IPS-20b (cell line): ENCODE measurements around the gene TMEM219.

Source experiments
- H3K27ac ChIP-seq: one replicate; pipeline ENCODE4 v1.5.1; 2013; ENCODE audit warnings: low read length
- H3K27me3 ChIP-seq: 2 replicates; pipeline ENCODE4 v1.6.1; 2013; ENCODE audit warnings: mild to moderate bottlenecking, low read length, inconsistent platforms; ENCODE audit not compliant: insufficient read depth
- H3K36me3 ChIP-seq: 2 replicates; pipeline ENCODE4 v1.6.1; 2013; ENCODE audit warnings: low read depth, mild to moderate bottlenecking, inconsistent platforms, low read length, moderate library complexity; ENCODE audit not compliant: insufficient read depth
- H3K4me1 ChIP-seq: 2 replicates; pipeline ENCODE4 v1.6.1; 2013; ENCODE audit warnings: mild to moderate bottlenecking, control low read depth, inconsistent platforms, low read length, moderate library complexity; ENCODE audit not compliant: insufficient read depth
- H3K4me3 ChIP-seq: 2 replicates; pipeline ENCODE4 v1.5.1; 2013; ENCODE audit warnings: mild to moderate bottlenecking, low read length, inconsistent platforms
- H3K9ac ChIP-seq: 2 replicates; pipeline ENCODE4 v1.6.1; 2013; ENCODE audit warnings: low read depth, mild to moderate bottlenecking, inconsistent platforms, low read length, moderate library complexity
- H3K9me3 ChIP-seq: 2 replicates; pipeline ENCODE4 v1.6.1; 2013; ENCODE audit warnings: mild to moderate bottlenecking, low read depth, low read length, inconsistent platforms; ENCODE audit not compliant: insufficient read depth

TMEM219 gene, protein sequence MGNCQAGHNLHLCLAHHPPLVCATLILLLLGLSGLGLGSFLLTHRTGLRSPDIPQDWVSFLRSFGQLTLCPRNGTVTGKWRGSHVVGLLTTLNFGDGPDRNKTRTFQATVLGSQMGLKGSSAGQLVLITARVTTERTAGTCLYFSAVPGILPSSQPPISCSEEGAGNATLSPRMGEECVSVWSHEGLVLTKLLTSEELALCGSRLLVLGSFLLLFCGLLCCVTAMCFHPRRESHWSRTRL

DNA sequence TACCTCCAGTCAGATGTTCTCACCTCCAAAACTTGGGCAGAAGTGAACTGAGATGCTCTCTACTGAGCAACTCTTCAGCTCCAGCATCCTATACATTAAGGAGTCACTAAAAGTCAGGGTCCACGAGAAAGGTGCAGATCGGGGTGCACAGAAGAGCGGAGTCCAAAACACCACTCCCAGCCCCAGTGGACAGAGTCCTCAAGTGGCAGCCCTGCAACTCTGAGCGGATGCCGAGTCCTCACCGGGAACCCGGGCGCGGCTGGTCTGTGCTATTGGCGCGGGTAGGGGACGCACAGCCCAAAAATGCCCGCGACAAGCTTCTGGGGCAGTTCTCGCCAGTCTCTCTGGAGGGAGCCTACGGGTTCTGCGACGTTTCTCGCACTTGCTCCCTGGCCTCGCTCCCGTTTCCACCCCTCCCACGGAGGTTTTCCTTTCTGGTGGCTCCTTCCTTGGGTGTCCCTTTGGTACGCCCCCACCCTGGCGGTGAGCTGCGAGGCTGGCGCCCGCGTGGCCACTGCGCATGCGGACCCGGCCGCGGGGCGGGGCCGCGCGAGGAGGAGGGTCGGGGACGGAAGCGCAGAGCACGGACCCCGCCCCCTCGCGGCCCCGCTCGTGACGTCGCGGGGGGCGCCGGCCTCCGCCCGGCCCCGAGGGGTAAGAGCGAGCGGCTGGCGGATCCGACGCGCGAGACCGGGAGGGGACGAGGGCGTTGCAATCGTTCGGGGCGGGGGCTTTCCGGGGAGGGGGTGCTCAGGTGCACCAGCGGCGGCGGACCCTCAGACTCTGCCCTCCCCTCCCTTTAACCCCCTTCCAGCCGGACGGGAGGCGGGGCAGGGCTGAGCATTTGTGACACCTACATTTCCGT lies at the start of gene TMEM219:
TMEM219 (plus strand) TSS at position 601 of the 865 bp plus-strand sequence. CDS start 1,065 bp downstream, outside the sequence.
- 0 out of 2 replicates have a peak, but pooled peaks cover 3% of the 10 kb centered on the region for H3K4me1 ChIP-seq

DNA sequence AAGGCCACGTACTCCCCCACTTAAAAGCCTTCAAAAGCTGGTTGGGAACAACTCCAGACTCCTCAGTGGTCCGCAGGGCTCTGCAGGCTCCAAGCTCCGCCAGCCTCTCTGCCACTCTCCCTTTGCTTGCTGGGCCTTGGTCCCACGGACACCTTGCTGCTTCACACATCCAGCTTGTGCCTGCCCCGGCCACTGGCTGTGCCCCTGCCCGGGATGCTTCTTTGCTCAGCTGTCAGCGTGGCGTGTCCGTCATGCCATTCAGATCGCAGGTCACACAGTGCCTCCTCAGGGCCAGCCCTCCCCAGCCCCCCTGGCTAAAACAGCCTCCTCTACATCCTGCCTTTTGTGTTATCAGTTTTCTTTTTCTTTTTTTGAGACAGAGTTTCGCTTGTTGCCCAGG lies 49.8 kb upstream of the TMEM219 start:
- no peak overlapping the region for H3K27ac ChIP-seq
- no peaks in the 10 kb centered on the region for H3K36me3 ChIP-seq

More for the DNA sequence above, at the start of gene TMEM219:
- H3K36me3 ChIP-seq, result no peaks in the 10 kb centered on the region; the same call in 1 of the 2 replicates
- peak within 1 kb of the TSS; percentile 82 for H3K4me3 ChIP-seq
- H3K9ac ChIP-seq, result peak within 1 kb of the TSS; percentile 67; the same call in 1 of the 2 replicates
- no peaks in the 10 kb centered on the region for H3K27me3 ChIP-seq
- H3K9me3 ChIP-seq, result no peaks in the 10 kb centered on the region
- H3K27ac ChIP-seq, result peak within 1 kb of the TSS; percentile 1

DNA sequence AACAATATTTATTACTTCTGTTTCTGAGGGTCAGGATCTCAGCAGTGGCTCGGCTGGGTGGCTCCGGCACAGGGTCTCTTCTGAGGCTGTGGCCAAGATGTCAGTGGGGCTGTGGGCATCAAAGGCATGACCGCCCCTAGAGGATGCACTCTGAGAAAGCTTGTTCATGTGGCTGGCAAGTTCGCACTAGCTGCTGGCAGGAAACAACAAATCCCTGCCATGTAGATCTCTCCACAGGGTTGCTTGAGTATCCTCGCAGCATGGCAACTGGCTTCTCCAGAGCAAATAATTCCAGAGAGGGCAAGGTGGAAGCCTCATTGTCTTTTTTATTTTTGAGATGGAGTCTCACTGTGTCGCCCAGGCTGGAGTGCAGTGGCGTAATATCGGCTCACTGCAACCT lies 48.4 kb upstream of the TMEM219 start:
- Histone ChIP-seq H3K27ac (no peak overlapping the region), H3K4me3 (no peak overlapping the region), H3K4me1 (no peaks in the 10 kb centered on the region), H3K9ac (no peak overlapping the region), H3K27me3 (no peaks in the 10 kb centered on the region), H3K36me3 (peaks cover 5% of the 10 kb centered on the region; the same call in 1 of the 2 replicates), H3K9me3 (no peaks in the 10 kb centered on the region)

More for the DNA sequence above, 49.8 kb upstream of the TMEM219 start:
- H3K4me3 ChIP-seq, result no peak overlapping the region
- H3K9ac ChIP-seq, result no peak overlapping the region
- no peaks in the 10 kb centered on the region for H3K4me1 ChIP-seq
- H3K27me3 ChIP-seq, result no peaks in the 10 kb centered on the region
- no peaks in the 10 kb centered on the region for H3K9me3 ChIP-seq

DNA sequence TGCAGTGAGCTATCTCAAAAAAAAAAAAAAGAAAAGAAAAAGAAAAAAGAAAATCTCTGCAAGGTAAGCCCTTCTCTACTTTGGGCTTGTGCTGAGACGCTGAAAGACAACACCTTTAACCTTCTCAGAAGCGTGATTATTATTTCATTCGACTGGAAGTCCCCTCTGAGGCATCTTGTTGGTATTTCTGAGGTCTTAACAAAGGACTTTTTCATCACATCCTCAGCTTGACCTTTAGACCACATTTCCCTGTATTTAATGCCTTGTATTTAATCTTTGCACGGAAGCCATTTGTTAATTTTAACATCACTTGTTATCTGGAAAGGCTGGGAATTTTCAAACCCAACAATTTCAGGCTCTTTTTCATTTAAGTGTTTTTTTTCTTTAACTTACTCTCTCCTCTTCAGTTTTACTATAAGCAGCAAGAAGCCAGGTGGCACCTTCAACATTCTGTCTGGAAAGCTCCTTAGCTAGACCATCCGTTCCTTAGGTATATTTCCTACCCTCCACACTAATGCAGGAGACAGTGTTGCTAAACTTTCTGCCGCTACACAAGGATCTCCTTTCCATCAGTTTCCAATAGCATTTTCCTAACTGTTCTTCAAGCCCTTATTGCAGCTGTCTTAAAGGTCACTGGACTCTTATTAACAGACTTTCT lies 46.2 kb upstream of the TMEM219 start:
- Histone ChIP-seq H3K4me1 (no peaks in the 10 kb centered on the region), H3K9ac (no peak overlapping the region), H3K9me3 (no peaks in the 10 kb centered on the region), H3K36me3 (peaks cover 22% of the 10 kb centered on the region), H3K4me3 (no peak overlapping the region), H3K27me3 (no peaks in the 10 kb centered on the region), H3K27ac (no peak overlapping the region)

DNA sequence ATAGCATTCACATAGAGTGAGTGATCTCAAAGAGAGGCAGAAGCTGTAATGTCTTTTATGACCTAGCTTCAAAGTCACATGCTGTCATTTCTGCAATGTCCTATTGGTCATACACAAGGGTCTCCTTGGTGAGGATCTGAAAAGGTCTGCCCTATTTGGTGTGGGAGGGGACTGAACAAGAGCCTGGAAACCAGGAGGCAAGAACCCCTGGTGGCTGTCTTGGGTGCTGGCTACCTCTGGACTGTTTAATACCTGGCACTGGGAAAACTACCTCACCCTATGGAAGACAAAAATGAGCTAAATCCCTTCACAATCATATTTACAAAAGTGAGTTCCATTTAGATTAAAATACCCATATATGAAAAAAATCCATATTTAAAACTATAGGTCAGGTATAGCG lies 44.9 kb upstream of the TMEM219 start:
- Histone ChIP-seq H3K27me3 (no peaks in the 10 kb centered on the region), H3K27ac (no peak overlapping the region), H3K9me3 (no peaks in the 10 kb centered on the region), H3K4me3 (no peak overlapping the region), H3K4me1 (no peaks in the 10 kb centered on the region), H3K36me3 (peaks cover 29% of the 10 kb centered on the region), H3K9ac (no peak overlapping the region)

DNA sequence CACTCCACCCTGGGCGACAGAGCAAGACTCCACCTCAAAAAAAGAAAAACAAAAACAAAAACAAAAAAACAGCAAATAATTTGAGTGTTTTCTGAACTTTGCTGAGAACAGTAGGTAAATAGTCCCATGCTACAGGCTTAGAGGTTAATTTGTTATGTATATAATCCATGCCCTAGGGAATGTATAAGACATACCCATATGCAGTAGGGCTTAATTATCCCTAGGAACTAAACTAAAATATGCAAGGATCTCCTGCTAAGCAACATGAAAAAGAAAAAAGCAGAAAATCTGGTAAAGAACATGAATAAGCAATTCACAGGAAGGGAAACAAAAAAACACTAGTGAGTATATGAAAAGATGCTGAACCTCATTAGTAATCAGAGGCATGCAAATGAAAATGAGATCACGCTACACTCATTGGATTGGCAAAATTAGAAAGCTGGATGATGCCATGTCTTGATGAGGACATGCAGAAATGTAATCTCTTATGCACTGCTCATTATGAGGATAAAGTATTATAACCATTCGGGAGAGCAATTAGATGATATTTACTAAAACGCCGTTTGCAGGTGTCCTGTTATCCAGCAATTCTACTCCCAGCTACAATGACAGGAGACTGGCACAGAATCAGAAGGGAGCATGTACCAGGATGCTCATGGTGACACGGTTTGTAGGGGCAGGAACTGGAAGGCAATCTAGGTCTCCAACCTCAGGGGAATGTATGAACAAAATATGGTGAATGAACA lies 41.4 kb upstream of the TMEM219 start:
- Histone ChIP-seq H3K4me3 (no peak overlapping the region), H3K36me3 (peaks cover 41% of the 10 kb centered on the region), H3K9ac (no peak overlapping the region), H3K27ac (no peak overlapping the region), H3K4me1 (no peaks in the 10 kb centered on the region), H3K27me3 (no peaks in the 10 kb centered on the region), H3K9me3 (no peaks in the 10 kb centered on the region)

DNA sequence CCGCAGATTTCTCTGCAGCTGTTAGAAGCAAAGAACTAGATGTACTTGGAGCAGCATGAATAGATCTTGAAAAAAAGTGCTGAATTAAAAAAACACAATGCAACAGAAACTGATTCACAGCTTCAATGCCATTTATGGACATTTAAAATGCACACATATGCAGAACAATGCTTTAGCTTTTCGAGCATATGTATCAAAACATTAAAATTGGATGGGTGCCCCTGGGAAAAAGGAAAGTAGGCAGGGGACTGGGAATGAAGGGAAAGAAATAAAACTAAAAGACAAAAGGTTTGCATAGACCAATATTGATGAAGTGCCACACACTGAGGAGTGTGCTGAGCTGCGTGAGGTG lies 40.9 kb upstream of the TMEM219 start:
- H3K4me1 ChIP-seq, result no peaks in the 10 kb centered on the region
- H3K9ac ChIP-seq, result no peak overlapping the region
- no peaks in the 10 kb centered on the region for H3K27me3 ChIP-seq
- H3K4me3 ChIP-seq, result no peak overlapping the region
- H3K27ac ChIP-seq, result no peak overlapping the region
- H3K9me3 ChIP-seq, result no peaks in the 10 kb centered on the region
- H3K36me3 ChIP-seq, result peaks cover 41% of the 10 kb centered on the region

DNA sequence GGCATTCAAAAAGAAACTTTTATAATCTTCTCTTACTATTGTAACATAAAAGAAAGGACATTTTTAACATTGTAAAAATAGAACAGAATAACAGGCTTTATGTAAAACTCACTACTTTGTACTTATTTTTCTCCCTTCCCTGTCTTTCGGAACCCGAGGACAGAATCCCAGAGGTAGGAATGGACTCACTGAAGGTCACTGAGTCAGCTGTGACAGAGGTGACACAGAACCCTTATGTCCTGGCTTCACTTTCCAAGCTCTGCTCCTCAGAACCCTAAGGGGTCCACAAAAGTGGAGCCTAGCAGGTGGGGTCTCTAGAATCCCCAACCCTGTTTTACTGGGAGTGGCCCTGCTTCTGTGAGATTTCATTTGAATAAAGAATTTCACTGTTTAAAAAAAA lies 39.6 kb upstream of the TMEM219 start:
- H3K4me1 ChIP-seq, result peaks cover 8% of the 10 kb centered on the region
- H3K9me3 ChIP-seq, result no peaks in the 10 kb centered on the region
- H3K9ac ChIP-seq, result no peak overlapping the region
- H3K36me3 ChIP-seq, result peaks cover 41% of the 10 kb centered on the region
- H3K4me3 ChIP-seq, result no peak overlapping the region
- H3K27ac ChIP-seq, result no peak overlapping the region
- no peaks in the 10 kb centered on the region for H3K27me3 ChIP-seq

DNA sequence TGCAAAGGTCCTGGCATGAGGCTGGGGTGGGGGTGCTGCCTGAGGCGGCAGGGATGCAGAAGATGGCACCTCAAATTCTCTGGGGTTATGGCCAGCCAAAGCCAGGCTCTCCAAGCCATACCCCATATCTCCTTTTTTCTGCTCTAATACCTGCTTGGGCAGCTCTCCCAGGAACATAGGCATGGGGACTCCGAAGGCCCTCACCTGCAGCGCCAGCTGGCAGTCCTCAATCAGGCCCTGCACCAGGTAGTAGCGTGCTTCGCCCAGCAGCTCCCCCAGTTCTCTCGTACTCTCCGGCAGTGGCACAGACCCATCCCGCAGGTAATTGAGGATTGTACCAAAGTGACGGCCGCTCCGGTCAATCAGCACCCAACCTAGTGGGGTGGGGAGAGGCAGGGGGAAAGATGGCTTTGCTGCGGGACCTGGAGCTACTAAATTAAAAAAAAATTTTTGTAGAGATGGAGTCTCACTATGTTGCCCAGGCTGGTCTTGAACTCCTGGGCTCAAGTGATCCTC lies 38.8 kb upstream of the TMEM219 start:
- no peak overlapping the region for H3K9ac ChIP-seq
- H3K36me3 ChIP-seq, result peaks cover 38% of the 10 kb centered on the region
- peaks cover 9% of the 10 kb centered on the region for H3K4me1 ChIP-seq
- H3K9me3 ChIP-seq, result no peaks in the 10 kb centered on the region
- no peak overlapping the region for H3K27ac ChIP-seq
- no peak overlapping the region for H3K4me3 ChIP-seq
- no peaks in the 10 kb centered on the region for H3K27me3 ChIP-seq

DNA sequence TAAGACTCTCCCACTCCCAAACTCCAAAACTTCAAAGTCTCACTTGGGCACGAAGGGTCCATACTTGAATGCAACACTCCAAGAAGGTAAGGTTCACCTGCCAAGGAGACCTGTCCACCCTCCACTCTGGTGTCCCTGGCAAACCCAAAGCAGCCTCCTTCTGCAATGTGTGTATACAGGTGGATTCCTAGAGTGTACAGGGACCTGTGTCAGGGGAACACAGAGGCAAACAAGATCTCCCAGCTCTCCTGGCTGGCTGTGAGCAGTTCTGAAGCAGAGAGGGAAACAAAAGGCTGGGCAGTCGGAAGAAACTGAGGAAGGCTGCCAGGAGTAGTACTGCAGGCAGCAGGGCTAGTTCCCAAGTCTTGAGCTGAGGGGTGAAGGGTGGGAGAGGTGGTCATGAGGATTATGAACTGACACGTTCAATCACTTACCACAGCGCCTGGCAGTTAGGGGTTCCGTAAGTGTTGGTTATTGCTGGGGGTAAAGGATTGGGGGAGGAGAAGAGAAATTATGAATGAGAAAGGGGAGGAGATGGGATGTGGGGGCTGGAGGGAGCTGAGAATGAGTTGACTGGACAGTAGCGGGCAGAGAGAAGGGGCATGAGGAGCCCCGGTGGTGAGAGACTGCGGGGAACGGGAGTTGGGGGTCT lies 36.6 kb upstream of the TMEM219 start:
- Histone ChIP-seq H3K4me3 (peak overlapping the region; percentile 77), H3K36me3 (peaks cover 25% of the 10 kb centered on the region), H3K9ac (peak overlapping the region; percentile 52; the same call in 1 of the 2 replicates), H3K27me3 (no peaks in the 10 kb centered on the region), H3K4me1 (peaks cover 9% of the 10 kb centered on the region), H3K27ac (no peak overlapping the region), H3K9me3 (no peaks in the 10 kb centered on the region)
